IMR-90 (cell line): ENCODE measurements around the gene DDX27.

Experiments
- BHLHE40 ChIP-seq: fragments of 150-350 bp; IDR thresholded peaks from 2 replicates; pipeline ENCODE4 v1.6.1; 2016; ENCODE audit warnings: mild to moderate bottlenecking, low read depth, low read length
- CEBPB ChIP-seq: IDR thresholded peaks from 2 replicates; pipeline ENCODE4 v1.6.1; 2012; ENCODE audit warnings: low read depth, low read length, improper control_type of control experiment
- CHD1 ChIP-seq: IDR thresholded peaks from 2 replicates; pipeline ENCODE4 v1.6.1; 2012; ENCODE audit warnings: low read depth, low read length, improper control_type of control experiment
- FOS ChIP-seq: fragments of 150-350 bp; IDR thresholded peaks from 2 replicates; pipeline ENCODE4 v1.6.1; 2016; ENCODE audit warnings: low read depth, low read length
- MAFK ChIP-seq: IDR thresholded peaks from 2 replicates; pipeline ENCODE4 v1.6.1; 2012; ENCODE audit warnings: low read depth, low read length, improper control_type of control experiment
- MAZ ChIP-seq: IDR thresholded peaks from 2 replicates; pipeline ENCODE4 v1.6.1; 2012; ENCODE audit warnings: low read depth, mild to moderate bottlenecking, low read length, improper control_type of control experiment, moderate library complexity, borderline replicate concordance
- MXI1 ChIP-seq: IDR thresholded peaks from 2 replicates; pipeline ENCODE4 v1.6.1; 2012; ENCODE audit warnings: low read depth, mild to moderate bottlenecking, low read length, moderate library complexity, borderline replicate concordance
- POLR2A ChIP-seq: IDR thresholded peaks from 2 replicates; pipeline ENCODE4 v1.6.1; 2012; ENCODE audit warnings: mild to moderate bottlenecking, low read depth, low read length
- RFX5 ChIP-seq: IDR thresholded peaks from 2 replicates; pipeline ENCODE4 v1.8.0; 2012; ENCODE audit warnings: low read depth, mild to moderate bottlenecking, low read length, moderate library complexity
- TF ChIP-seq, protein P1 (sequence below): fragments of 150-350 bp; IDR thresholded peaks from 2 replicates; pipeline ENCODE4 v1.6.1; 2016; ENCODE audit warnings: low read depth, mild to moderate bottlenecking, low read length, moderate library complexity, borderline replicate concordance
- TF ChIP-seq, protein P2 (sequence below): conservative IDR thresholded peaks from 2 replicates; pipeline ENCODE4 v1.5.1; 2012; ENCODE audit warnings: mild to moderate bottlenecking, low read depth, low read length, improper control_type of control experiment

DNA sequence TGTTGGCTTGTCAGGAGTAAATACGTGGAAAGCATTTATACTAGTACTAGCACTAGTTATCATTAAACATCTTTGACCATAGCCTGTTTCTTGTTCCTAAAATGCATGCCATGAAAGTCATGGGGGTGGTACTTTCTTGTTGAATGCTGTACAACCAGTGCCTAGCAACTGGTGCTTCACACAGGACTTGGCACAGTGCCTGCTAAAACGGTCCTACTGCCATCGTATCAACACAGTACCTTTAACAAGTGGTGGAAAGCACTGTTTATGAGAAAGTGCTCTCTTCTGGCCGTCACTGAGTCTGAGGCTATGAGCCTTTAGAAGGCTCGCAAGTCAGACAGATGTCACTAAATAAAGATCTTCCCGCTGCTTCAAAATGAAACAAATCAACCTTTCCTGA is 37.0 kb downstream of the DDX27 start:
- TF ChIP-seq, protein P1, sequence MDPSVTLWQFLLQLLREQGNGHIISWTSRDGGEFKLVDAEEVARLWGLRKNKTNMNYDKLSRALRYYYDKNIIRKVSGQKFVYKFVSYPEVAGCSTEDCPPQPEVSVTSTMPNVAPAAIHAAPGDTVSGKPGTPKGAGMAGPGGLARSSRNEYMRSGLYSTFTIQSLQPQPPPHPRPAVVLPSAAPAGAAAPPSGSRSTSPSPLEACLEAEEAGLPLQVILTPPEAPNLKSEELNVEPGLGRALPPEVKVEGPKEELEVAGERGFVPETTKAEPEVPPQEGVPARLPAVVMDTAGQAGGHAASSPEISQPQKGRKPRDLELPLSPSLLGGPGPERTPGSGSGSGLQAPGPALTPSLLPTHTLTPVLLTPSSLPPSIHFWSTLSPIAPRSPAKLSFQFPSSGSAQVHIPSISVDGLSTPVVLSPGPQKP = no peak
- no peak for TF ChIP-seq POLR2A
- TF ChIP-seq, protein P2, sequence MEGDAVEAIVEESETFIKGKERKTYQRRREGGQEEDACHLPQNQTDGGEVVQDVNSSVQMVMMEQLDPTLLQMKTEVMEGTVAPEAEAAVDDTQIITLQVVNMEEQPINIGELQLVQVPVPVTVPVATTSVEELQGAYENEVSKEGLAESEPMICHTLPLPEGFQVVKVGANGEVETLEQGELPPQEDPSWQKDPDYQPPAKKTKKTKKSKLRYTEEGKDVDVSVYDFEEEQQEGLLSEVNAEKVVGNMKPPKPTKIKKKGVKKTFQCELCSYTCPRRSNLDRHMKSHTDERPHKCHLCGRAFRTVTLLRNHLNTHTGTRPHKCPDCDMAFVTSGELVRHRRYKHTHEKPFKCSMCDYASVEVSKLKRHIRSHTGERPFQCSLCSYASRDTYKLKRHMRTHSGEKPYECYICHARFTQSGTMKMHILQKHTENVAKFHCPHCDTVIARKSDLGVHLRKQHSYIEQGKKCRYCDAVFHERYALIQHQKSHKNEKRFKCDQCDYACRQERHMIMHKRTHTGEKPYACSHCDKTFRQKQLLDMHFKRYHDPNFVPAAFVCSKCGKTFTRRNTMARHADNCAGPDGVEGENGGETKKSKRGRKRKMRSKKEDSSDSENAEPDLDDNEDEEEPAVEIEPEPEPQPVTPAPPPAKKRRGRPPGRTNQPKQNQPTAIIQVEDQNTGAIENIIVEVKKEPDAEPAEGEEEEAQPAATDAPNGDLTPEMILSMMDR = no peak
- TF ChIP-seq RFX5 = no peak
- no peak for TF ChIP-seq CHD1
- TF ChIP-seq MAFK = no peak
- TF ChIP-seq MAZ = no peak
- no peak for TF ChIP-seq CEBPB
- TF ChIP-seq FOS = no peak
- no peak for TF ChIP-seq MXI1
- no peak for TF ChIP-seq BHLHE40
